CD4-positive, alpha-beta T cell treated with Interleukin-17A for 1 hour (primary cell): Measurements from ENCODE around the gene TMEM266.

Source experiments
- DNase-seq: peaks from one replicate; pipeline ENCODE4 v3.0.0-alpha.2; 2020

The TMEM266 gene

DNA sequence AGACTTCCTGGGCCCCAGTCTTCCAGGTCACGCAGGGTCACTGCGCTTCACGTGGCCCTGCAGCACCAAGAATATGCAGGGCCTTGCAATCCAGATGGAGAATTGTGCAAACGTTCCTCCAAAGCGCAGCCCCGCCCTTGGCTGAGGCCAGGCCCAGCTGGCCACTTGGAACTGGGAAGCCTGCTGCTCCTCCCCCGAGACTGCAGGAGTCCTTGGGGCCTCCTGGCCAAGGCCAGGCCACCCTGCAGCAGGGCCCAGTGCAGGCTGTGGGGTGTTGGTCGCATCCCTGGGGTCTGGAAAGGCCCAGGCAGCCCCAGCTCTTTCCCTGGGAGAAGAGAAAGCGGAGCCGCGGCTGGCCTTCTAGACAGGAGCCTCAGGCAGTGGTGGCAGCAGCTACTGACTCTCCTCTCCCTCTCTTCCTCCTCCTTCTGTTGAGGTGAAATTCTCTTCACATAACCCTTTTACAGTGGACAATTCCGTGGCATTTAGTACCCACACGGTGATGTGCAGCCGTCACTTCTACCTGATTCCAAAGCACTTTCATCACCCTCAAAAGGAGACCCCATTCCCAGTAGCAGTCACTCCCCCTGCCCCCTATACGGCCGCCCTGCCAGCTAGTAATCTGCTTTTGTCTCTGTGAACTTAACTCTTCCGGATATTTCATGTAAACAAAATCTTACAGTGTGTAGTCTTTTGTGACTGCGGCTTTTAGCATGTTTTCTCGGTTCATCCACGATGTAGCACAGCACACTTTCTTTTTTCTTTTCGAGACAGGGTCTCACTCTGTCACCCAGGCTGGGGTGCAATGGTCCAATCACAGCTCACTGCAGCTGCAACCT lies 103.9 kb downstream of the TMEM266 start:
- no peak for DNase-seq

DNA sequence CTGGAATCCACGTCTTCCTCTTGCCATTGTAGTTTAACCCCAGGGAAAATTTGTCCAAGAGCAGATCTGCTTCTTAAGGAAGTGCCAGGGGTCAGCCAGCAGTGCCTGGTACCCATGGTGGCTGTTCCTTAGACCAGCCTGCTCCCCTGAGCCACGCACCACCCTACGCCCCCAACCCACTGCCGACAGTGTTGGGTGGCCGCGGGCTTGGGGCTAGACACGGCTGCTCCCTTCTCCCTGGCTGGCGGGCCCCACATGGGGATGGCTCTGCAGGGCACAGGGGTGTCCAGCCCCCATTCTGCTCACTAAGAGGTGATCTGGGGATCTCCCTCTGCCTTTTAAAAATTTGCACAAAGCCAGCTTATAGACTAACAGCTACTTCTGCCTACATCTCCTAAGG lies 104.8 kb downstream of the TMEM266 start:
- no peak for DNase-seq

DNA sequence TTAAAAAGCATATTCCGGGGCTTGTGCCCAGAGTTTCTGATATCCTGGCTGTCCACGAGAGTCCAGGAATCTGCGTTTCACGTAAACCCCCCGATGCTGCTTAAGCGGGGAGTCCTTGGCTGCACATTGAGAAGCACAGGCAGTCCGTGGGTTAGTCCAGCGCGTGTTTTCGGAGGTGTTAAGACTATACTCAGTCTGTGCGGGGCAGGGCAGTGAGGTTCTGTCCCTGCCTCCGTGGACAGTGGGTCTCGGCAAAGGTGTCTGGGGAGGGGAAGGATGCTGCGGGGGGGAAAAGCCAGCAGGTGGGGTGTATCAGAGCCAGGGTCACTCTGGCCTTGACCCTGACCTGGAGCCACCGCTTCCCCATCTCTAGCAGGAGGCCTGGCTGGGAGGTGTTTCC lies 106.2 kb downstream of the TMEM266 start:
- DNase-seq, result no peak

DNA sequence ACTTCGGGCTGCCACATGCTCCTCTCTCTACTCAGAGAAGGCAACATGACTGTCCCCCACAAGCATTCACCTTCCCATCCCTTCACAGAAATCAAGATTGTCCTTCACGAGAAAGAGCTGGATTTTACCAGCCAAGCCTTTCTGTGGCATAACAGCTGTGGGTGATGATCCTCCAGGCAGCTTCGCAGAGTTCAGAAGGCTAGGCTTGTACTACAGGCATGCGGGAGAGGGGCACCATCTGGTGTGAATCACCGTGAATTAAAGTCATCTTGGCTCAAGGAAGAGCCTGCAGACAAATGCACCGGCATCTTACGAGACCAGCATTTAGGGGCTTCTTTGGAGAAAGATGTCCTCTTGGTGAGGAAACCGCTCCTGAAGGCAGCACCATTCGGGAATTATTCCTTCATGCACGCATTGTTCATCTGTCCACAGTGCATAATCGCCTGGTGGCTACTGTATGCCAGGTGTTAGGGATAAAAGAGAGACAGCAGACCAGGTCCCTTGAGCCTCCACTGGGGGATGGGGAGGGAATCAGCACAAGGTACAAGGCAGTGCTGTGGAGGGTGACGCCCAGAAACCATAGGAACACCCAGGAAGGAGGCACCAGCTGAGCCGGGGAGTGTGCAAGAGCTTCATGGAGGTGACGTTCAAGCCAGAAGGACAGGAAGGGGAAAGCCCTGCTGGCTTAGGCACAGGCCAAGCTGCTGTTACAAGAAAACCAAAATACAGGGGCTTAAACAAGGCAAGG lies 108.6 kb downstream of the TMEM266 start:
- no peak for DNase-seq

DNA sequence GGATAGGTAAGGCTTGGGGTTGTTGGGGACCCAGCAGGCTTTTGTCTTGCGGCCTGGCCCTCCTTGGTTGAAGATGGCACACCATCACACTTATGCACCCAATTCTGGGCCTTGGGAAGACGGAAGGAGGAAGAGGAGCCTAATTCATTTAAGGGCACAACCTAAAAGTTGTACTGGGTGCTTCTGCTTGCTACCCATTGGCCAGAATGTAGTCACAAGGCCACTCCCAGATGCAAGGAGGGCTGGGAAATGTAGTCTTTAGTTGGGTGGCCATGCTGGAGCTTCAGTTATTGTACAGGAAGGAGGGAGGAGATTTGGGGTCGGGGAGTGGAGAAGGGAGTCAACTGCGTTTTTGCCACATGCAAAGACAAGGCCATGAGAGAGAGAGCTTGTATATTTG lies 109.2 kb downstream of the TMEM266 start:
- DNase-seq, result no peak

DNA sequence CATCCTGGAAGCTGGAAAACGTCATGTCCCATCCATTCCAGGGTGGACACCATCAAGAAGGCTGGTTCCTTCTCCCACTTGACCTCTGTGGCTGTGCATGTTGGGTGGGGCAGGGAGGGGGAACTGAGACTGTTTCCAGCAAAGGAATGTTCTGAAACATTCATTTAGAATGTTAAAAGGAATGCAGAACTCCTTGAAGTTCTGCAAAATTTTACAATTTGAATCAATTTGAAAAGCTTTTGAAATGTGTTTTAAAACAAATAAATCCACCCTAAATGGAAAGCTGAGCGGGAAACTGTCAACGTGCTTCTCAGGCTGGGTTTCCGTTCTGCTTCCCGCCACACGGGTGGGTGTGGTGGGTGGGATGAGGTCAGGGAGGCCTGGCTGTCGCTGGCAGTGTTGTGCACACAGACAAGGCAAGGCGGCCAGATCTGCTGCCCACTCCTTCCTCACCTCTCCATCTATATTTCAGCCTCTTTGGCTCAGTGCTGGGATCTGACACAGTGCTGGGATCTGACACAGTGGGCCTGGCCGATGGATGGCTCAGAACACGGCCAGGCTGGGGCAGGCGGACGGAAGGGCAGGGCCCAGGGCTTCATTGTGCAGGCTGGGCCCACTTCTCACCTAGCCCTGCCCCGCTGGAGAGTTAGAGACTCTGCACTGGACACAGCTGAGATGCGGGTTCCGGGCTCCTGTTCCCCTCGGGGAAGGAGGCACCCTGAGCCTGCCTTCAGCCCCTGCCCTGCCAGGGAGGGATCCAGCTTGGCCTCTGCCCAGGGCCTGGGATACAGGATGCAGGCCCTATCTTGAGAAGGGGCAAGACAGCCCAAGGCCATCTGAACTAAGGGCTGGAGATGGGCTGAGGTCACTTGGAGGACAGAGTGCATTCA lies 110.4 kb downstream of the TMEM266 start:
- DNase-seq, result no peak

DNA sequence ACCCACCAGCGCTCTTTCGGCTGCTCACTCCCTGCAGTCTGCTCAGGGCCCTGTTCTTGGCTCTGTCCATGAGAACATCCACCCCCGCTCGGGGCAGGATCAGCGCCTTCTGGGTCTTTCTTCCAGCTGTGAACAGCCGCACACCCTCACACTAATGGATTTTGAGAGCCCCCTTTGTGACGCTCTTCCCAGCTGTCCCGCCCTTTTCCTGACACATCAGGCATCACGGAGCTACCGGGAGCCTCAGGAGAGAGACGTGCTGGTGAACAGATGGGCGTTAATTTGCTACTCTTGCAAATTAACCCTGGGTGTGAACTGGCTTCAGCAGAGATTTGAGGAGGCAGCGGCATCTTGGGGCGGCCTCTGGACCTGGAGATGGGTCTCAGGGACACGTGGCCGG lies 113.0 kb downstream of the TMEM266 start:
- DNase-seq, result no peak

DNA sequence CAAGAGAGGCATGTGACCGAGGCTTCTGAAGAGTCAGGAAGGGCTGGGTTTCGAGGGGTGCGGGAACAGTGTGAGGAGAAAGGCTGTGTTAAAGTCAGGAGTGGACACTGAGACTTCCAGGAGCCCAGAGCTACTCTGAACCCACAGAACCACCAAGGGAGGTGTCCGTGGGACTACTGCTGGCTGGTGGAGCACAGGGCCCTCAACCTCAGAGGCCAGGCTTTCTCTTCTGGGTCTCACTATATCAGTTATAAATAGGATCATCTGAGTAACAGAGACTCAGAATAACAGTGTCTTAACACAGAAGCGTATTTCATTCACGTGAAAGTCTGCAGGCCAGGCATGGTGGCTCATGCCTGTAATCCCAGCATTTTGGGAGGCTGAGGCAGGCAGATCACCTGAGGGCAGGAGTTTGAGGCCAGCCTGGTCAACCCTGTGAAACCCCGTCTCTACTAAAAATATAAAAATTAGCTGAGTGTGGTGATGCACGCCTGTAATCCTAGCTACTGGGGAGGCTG lies 113.6 kb downstream of the TMEM266 start:
- DNase-seq, result no peak

DNA sequence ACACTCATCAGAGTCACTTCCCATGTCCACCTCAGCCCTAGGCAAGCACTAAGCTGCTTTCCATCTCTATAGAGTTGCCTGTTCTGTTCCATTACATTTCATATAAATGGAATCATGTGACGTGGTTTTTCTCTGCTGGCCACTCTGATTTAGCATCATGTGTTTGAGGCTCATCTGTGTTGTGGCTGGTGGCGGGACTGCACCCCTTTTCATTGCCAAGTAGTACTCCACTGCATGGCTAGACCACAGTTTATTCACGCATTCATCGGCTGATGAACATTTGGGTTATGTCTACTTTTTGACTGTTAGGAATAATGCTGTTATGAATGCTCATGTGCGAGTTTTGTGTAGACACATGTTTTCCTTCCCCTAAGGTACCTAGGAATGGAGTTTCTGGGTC lies 114.9 kb downstream of the TMEM266 start:
- no peak for DNase-seq

DNA sequence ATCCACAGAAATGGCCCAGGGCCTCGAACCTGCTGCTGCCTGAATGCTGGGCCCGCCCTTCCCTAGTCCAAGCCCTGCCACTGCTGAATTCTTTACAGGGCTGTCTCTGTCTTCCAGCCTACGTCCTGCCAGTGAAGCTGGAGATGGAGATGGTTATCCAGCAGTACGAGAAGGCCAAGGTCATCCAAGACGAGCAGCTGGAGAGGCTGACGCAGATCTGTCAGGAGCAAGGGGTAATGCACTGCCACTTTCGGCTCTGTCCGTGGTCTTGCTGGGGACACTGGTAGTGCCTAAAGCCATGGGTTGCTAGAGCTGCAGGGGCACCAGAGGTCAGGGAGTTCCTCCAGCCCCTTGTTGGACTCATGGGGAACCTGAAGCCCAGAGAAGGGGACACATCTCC lies 115.7 kb downstream of the TMEM266 start:
- DNase-seq, result no peak

DNA sequence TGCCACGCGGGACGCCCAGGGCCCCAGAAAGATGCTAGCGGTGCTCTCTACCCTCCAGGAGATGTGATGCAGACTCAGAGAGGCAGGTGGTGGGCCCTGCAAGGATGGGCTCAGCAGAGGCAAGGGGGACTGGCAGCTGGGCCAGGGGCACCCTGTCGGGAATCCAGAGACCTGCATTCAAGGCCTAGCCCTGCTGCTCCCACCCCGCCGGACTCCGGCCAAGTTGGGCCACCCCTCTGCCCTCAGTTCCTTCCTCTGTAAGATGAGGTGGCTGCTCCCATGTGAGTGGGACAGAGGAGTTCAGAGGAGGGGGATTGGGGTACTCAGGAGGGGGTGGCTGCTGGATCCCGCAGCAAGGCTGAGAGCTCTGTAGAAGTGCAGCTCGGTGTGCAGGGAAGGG lies 116.3 kb downstream of the TMEM266 start:
- no peak for DNase-seq

DNA sequence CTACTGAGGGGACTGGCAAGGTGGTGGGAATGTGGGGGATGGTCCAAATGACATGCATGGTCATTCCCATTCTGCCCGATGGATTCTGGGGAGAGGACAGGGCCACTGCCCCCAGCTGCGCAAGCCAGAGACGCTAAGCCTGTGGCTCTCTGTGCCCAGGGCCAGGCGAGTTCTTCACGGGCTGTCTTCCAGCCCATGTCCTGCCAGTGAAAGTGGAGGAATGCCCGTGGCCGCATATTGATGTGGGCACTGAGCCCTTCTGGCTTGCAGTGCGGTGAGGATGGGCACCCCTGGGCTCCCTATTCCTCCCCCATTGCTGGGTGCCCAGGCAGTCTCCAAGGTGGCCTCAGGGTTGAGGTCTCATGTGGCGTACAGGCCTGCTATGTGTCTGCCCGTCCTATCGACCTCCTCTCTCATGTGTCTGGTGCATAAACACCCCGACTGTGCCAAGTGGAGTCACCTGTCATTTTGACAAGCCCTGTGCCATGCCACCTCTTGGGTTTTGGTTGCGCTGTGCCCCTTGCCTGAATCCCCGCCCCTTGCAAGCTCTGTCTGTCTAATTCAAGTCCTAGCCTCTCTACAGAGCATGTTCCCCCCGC lies 116.8 kb downstream of the TMEM266 start:
- DNase-seq, result no peak

DNA sequence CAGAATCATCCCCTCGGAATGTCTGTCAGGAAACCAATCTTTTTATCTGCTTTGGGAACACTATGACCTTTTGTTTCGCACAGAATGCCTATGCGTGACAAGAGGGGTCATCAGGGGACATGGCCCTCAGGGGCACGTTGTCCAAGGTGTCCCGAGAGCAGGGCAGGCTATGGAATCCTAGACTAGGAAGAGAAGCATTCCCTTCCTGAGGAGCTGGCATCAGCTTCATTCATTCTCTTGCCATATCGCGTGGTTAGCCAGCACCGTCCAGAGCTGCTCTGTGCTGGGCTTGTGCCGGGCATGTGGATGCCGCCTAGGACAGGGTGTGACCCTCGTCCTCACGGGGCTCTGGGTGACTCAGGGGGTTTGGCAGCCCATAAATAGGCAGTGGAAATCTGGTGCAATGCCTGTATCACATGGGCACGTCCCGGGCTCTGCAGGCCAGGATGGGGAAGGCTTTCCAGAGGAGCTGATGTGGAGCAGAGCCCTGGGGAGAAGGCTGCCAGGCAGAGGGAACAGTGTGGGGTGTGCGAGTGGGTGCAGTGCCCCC lies 117.8 kb downstream of the TMEM266 start:
- DNase-seq, result no peak

DNA sequence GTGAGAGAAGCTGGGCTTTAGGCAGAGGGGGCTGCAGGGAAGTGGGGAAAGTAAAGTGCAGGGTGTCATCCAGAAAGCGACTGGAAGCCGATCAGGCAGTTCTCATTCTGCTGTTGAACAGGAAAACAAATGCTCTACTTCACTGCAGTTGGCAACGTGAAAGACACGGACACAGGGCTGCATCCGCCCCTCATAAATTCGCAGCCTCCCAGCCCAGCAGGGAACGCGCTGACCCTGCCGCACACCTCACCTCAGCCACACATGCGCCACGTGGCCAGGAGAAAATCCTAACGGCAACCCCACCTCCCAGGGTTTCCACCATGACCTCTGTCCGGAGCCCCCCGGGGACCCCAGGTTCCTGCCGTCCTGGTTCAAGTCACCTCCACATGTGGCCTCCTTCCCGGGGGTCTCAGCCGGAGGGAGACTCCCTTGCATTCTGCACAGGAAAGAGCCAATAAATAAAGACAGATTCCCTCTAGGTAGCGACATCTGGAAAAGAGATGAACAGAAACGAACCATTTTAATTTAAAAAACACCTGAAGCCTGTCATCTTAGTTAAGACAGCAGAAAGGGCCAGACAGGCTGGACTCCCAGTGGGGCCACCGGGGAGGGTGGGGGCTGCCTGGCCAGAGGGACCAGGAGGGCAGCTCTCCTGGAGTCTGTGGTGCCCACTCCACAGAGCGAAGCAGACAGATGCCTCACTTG lies 118.7 kb downstream of the TMEM266 start:
- DNase-seq, result no peak

DNA sequence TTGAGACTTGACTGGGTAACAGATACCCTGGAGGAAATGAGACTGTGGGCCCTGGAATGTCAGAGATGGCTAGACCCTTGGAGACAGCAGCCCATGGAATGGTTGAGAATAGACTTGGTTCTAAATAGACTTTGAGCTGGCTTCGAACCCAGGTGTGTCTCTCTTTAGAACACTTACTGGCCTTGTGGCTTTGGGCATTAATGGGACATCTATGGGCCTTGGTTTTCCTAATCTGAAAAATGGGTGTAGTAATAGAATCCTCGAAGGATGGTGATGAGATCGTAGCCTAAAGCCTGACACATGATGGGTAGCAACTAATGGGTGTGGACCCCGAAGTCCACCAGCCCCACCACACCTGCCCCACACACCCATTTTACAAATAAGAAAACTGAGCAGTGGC lies 119.2 kb downstream of the TMEM266 start:
- no peak for DNase-seq

DNA sequence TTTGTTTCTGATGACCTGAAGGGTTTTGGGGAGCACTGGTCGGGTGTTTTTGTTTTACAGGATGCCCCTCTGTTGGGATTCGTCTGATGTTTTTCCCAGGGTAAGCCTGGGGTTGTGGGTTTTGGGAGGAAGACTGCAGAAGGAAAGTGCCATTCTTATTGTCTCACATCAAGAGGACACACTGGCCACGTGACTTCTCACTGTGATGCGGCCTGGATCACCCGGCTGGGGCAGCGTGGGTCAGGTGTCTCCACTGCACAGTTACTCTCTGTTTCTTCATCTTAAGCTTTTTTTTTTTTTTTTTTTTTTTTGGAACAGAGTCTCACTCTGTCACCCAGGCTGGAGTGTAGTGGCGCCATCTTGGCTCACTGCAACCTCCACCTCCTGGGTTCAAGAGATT lies 120.5 kb downstream of the TMEM266 start:
- DNase-seq, result no peak

DNA sequence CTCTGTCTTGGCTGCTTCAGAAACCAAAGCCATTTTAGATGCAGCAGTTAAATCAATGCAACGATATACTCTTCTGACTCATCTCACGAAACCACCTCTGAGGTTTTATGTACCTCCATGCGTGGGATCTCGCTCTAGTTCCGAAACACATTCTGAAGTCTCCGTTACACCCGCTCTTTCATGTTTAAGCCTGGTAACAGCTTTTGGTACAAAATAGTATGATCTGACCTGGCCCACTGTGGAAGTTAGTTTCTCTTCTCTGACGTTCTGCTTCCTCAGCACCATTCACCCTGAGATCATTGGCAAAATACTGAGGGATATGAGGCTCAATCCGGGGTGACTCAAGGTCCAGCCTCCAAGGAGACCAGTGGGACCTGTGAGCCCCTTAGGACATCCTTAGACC lies 121.9 kb downstream of the TMEM266 start:
- peak; percentile 5 for DNase-seq

DNA sequence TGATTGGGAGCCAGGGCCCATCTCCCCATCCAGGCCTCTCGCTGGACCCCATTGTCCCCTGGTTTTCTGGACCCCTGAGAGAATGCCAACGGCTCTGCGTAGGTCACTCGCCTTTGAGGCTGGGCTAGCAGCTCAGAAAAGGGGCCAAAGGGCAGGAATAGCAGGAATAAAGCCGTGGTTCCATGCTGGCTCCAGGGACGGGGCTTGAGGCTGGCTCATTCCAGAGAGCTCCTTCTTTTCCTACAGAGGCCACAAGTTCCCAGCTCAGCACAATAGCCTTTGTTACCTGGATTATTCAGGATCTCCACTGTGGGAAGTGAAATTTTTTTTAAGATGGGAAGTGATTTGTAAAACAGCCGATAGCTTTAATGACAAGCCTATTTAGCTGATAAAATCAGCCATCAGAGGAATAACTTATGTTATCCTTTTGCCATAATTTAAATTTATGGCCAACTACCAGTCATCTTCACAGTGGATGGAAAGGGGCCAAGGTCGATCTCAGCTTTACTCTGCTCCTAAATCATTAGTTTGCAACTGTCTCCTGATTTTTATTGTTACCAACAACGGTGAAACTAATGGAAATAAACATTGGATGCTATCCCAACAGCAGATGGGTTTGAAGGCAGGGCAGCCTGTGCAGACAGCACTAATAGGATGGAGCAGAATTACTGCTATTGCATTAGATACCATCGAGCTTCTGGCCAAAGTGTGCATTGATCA lies 124.3 kb downstream of the TMEM266 start:
- no peak for DNase-seq

DNA sequence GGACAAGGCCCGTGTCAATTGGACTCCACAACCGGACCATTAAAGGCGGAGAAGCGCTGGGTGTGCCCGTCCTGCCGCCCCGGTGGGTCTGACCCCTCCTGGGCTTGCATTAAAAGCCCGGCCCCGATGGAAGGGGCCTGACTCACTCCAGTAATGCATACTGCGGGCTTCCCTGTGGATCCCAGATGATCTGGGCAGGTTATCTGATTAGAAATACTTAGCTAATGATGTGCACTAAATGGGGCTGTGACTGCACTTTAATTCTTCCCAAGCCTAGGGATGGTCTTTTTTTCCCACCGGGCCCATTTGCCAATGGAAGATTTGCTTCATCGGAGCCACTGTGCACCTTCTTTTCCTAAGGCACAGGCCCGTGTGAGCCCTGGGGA lies 124.9 kb downstream of the TMEM266 start:
- no peak for DNase-seq

DNA sequence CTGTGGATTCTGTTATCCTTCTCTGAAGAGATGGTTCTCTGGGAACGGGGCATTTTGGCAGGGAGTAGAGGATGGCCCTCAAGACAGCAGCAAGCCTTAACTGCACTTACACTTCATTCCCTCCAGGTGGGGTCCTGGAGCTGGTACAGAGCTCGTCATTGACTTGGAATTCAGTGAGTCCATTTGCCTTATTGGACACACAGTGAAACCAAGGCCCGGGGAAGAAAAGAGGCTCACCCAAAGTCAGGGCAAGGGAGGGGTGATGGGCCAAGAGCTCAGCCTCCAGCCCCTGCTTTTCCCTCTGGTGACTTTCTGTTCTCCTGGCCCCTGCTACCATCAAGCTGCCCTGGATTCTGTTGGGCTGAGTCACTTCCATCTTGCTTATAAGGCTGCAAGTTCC lies 125.9 kb downstream of the TMEM266 start:
- peak; percentile 10 for DNase-seq

DNA sequence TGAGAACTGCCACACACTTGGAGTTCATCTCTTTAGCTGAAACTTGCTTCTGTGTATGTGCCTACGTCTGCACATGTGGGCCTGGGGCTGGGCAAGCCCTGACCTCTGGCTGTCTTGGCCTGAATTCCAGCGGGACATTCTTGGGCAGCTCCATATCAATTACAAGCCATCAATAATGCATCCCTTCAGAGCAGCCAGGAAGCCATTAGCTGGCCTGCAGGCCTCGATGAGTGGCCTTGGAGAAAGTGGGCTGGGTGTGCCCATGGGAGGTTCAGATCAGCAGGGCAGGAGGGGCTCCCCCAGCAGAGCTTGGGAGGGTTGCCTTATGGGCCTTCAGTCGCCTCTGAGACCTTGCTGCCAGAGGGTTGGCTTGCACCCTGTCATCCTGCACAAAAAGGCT lies 127.4 kb downstream of the TMEM266 start:
- no peak for DNase-seq
